GM21447 (cell line): ENCODE measurements around the gene H2AZ2.
"Not testable (repeated sequence)": the region's sequence is repeated elsewhere in the genome, so short reads cannot be mapped to it uniquely, and the experiment has no call there.

ENCODE experiments used
- ATAC-seq: cut with Tn5 transposase; IDR thresholded peaks from one replicate; pipeline ENCODE4 v1.9.1; 2021; ENCODE audit not compliant: unreplicated experiment

Gene H2AZ2

GRCh38 chr7:44870780-44871179 lies 22.9 kb upstream of the H2AZ2 start:
- not testable (repeated sequence) for ATAC-seq

GRCh38 chr7:44870336-44870735 lies 22.4 kb upstream of the H2AZ2 start:
- not testable (repeated sequence) for ATAC-seq

- ATAC-seq, result no peak
Measured at GRCh38 chr7:44867073-44867995, 19.4 kb upstream of the H2AZ2 start.

GRCh38 chr7:44861949-44862348 lies 14.1 kb upstream of the H2AZ2 start:
- ATAC-seq, result not testable (repeated sequence)

GRCh38 chr7:44858161-44858560 lies 10.3 kb upstream of the H2AZ2 start:
- no peak for ATAC-seq

- ATAC-seq, result no peak
Measured at GRCh38 chr7:44854644-44855364, 6.9 kb upstream of the H2AZ2 start.

GRCh38 chr7:44853391-44853790 lies 5.5 kb upstream of the H2AZ2 start:
- no peak for ATAC-seq

GRCh38 chr7:44852590-44852989 lies 4.7 kb upstream of the H2AZ2 start:
- ATAC-seq, result no peak

GRCh38 chr7:44849885-44850544 lies 2.1 kb upstream of the H2AZ2 start:
- no peak for ATAC-seq

GRCh38 chr7:44849259-44849884 lies 1.5 kb upstream of the H2AZ2 start:
- ATAC-seq, result no peak

- ATAC-seq, result peak; percentile 56
Measured at GRCh38 chr7:44847509-44847919, 373 bp downstream of the H2AZ2 start.

- ATAC-seq, result peak; percentile 3
Measured at GRCh38 chr7:44846816-44847508, 925 bp downstream of the H2AZ2 start.

- not testable (repeated sequence) for ATAC-seq
Measured at GRCh38 chr7:44846390-44846789, 1.5 kb downstream of the H2AZ2 start.

GRCh38 chr7:44845451-44845850 lies 2.4 kb downstream of the H2AZ2 start:
- no peak for ATAC-seq

- ATAC-seq, result not testable (repeated sequence)
Measured at GRCh38 chr7:44843440-44843839, 4.4 kb downstream of the H2AZ2 start.

GRCh38 chr7:44842675-44843074 lies 5.2 kb downstream of the H2AZ2 start:
- ATAC-seq, result not testable (repeated sequence)

GRCh38 chr7:44838751-44839150 lies 9.1 kb downstream of the H2AZ2 start:
- ATAC-seq, result no peak

- ATAC-seq, result no peak
Measured at GRCh38 chr7:44827567-44827966, 20.3 kb downstream of the H2AZ2 start.

GRCh38 chr7:44824894-44825526 lies 22.9 kb downstream of the H2AZ2 start:
- no peak for ATAC-seq

- ATAC-seq, result no peak
Measured at GRCh38 chr7:44823255-44823781, 24.6 kb downstream of the H2AZ2 start.
